Dermis blood vessel endothelial cell (primary cell): ENCODE results near the gene SERPINH1. TPM values are rescaled to one million over a fixed set of nuclear protein-coding genes. Genes with fewer than 3 reads are reported as not detected.
"Not testable (repeated sequence)": the region's sequence is repeated elsewhere in the genome, so short reads cannot be mapped to it uniquely, and the experiment has no call there.

Experiments
- DNase-seq: peaks from one replicate; pipeline ENCODE4 v3.0.0; 2010
- total RNA-seq: library from RNA; depleted of rRNA; stranded (reverse); fragments of >200 nt; gene quantifications from 2 replicates; pipeline ENCODE4 v1.2.3, GENCODE V29; 2014

Gene SERPINH1
- total RNA-seq, 1 donor from 2014 or later = 552 TPM

DNA sequence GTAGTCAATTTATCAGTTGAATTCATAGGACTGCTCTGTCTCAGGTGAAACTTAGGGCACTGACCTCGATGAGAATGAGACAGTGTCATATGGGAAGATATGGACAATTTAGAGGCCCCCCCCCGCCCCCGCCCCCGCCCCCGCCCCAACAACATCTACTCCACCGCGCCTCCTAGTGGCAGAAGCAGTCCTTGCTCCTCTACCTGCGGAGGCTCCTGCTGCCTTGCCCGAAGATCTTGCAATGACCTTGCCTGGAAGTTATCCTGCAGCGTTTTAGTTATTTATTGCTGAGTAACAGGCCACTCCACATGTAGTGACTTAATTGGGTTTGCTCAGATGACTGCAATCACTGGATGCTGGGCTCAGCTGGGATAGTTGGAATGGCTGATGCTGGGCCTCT lies 15.2 kb downstream of the SERPINH1 start:
- peak; percentile 59 for DNase-seq

DNA sequence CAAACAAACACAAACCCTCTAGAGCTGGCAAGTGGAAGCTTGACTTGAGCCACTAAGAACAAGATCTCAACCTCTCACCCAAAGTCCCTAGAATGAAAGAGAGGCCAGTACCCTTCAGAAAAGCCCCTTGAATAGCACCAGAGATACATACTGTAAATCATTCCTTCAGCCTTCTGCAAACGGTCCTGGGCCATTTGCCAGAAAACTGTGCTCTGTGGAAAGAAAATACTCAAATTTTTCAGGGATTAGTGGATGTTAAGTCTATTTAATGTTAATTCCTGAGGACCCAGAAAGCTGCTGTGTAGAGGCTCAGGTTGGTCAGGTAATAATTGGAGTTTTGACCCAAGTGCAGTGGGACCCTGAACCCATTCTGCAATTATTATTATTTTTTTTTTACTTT lies 16.9 kb downstream of the SERPINH1 start:
- no peak for DNase-seq

DNA sequence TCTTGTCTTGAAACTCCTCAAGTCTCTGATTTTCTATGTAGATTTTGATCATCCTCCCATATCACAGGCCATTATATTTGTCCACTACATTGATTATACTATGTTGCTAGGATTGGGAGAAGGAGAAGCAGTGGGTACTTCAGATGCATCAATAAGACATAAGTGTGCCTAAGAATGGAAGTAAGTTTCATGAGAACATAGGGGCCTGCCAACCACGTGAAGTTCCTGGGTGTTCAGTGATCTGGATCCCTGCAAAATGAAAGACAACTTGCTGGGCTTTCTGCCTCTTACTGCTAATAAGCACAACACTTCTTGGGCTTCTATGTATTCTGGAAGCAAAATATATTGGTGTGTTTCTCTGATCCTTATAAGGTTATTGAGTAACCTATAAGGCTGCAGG lies 17.8 kb downstream of the SERPINH1 start:
- DNase-seq = no peak

- peak; percentile 88 for DNase-seq
Measured at GRCh38 chr11:75582506-75582894, 20.4 kb downstream of the SERPINH1 start.

DNA sequence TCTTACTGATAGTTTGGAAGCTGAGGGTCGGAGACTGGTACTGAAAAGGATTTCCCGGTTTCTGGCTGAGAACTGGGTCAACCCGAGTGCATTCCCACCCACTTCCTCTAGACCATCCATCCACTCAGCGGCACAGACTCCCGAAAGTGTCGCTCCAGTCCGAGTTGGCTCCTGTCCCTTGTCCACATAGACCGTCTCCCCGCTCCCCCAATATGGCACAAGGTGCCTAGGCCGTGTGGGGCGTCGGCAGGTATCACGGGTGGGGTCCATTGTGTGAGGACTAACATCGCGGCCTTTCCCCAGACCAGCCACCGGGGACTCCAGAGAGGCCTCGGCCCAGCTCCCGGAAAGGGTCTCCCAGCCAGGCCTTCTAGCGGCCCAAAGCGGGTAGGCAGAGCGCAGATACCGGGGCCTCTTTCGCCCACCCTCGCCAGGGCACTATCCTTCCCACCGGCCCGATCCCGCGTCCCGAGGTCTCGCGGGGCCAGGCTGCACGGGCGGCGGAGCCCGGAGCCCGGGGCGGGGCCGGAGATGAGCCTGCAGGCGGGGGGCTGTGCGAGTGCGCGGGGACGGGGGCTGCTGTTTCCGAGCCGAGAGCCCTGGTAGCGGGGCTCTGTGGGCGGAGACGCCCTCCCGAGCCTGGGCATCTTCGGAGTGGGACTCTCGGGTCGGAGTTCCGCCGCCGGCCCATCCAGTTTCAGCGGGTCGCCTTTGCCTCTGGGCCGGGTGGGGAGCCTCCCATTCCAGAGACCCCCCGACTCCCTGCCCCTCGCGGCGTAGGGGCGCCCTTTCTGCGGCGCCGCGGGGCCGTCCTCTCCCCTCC lies 21.1 kb downstream of the SERPINH1 start:
- peak; percentile 84 for DNase-seq

- peak; percentile 74 for DNase-seq
Measured at GRCh38 chr11:75583718-75584658, 21.9 kb downstream of the SERPINH1 start.

DNA sequence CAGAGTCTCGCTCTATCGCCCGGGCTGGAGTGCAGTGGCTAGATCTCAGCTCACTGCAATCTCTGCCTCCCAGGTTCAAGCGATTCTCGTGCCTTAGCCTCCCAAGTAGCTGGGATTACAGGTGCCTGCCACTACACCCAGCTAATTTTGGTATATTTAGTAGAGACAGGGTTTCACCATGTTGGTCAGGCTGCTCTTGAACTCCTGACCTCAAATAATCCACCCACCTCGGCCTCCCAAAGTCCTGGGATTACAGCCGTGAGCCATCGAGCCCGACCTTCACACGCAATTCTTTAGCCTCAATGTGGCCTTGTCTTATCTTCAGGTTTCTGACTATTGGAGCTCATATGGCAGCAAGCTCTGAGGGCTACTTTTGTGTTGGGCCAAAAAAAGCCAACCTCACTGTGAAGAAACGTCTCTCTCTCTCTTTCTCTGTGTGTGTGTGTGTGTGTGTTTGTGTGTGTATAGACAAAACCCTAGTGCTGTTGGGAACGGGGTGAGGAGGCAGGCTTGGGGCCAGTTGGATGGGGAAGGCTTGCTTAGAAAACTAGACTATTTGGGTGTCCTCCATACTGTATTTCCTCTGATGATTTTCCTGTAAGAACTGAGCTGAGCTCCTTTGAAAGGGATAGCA lies 22.7 kb downstream of the SERPINH1 start:
- DNase-seq = not testable (repeated sequence)

DNA sequence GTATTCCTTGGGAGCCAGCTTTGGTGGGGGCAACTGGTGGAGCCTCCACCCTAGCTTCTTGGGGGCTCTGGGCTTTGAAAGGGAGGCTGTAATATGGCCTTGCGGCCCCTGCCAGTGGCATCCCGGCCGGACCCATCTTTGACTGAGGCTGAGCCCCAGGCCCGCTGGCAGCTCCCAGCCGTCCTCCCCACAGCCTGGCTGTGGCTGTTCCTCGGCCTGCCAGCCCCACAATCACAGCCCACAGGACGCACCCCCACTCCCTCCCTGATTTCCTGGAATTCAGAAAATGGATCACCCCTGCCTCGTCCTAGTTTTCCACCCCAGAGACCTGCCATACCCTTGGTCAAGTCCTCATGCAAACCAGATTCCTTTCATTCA lies 23.2 kb downstream of the SERPINH1 start:
- no peak for DNase-seq

- no peak for DNase-seq
Measured at GRCh38 chr11:75586395-75586794, 24.3 kb downstream of the SERPINH1 start.

- DNase-seq = no peak
Measured at GRCh38 chr11:75588051-75588481, 26.0 kb downstream of the SERPINH1 start.

GRCh38 chr11:75589051-75589450 lies 27.0 kb downstream of the SERPINH1 start:
- no peak for DNase-seq

GRCh38 chr11:75589933-75590332 lies 27.9 kb downstream of the SERPINH1 start:
- no peak for DNase-seq

- DNase-seq = no peak
Measured at GRCh38 chr11:75591371-75591770, 29.3 kb downstream of the SERPINH1 start.

GRCh38 chr11:75591966-75592365 lies 29.9 kb downstream of the SERPINH1 start:
- DNase-seq = no peak

DNA sequence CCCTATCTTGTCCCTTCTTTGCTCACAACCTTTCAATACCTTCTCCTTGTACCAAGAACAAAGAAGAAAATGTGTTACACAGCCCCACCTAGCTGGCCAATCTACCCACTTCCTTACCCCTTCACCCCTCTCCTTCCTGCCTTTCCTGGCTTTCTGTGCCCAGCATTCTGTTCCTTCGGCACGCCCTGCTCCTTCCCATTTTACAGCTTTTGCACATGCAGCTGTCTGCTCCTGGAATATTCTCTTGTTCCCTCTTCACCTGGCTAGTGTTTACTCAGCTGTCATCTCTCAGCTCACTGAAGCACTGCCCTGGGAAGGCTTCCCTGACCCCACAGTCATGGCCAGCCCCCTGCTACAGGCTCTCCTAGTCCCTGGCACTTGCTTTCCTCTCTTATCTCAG lies 30.7 kb downstream of the SERPINH1 start:
- DNase-seq = peak; percentile 19

DNA sequence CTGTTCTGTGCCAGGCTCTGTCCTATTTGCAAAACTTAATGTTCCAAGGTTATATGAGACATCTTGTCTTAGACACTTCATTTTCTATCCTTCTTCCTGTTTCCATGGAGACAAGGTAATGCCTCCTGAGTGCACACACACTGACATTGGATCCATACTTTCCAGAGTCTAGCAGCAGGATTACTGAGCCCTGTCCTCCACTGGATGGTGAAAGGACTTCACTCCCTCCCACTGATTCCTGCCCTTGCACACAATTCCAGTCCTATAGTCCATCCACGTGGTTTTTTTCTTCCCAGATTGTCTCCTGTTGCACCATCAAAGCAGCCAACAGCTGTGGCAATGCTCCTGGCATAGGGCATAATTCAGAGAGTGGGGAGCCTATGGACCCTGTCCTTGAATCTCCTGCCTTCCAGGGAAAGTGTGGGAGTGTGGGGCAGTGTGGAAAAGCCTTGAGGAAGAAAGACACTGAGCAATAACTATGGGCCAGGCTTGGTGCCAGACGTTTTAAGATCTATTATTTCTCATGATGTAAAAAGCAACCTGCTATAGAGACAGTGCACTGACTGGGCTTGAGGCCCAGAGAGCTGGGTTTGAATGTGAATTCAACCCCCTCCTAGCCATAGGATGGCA lies 31.3 kb downstream of the SERPINH1 start:
- no peak for DNase-seq

DNA sequence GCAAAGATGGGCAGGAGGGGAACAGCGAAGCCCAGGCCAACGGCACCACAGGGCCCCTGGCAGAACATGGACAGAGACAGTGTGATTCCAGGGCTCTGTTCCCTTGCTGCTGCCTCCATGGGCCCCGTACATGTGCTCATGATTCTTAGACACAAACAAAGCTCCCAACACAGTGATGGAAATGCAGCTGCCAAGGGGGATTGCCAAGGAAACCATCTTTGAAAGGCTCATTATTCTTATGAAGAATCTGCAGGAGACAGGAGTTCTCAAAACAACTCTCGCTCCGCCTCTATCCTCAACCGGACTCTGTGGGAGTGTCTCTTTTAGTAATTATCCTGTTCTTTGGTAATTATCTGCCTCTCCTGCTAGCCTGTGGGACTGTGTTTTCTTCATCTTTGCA lies 32.2 kb downstream of the SERPINH1 start:
- DNase-seq = no peak

DNA sequence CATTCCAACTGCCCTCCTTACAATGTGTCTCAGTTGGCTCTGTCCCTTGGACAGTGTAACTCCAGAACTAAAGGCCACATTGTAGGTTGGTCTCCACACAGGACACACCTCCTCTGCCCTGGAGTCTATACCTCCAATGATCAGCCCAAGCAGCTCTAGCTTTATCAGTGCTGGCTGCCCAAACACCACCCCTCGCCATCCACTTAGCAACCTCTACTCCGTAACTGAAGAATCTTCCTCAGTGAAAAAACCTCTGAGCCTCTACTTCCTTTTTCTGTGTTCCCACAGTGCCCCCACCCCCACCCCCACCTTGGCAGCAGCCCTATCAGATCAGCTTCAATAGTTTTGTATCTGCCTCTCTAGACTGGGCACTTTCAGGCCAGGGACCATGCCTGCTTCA lies 33.4 kb downstream of the SERPINH1 start:
- DNase-seq = no peak

DNA sequence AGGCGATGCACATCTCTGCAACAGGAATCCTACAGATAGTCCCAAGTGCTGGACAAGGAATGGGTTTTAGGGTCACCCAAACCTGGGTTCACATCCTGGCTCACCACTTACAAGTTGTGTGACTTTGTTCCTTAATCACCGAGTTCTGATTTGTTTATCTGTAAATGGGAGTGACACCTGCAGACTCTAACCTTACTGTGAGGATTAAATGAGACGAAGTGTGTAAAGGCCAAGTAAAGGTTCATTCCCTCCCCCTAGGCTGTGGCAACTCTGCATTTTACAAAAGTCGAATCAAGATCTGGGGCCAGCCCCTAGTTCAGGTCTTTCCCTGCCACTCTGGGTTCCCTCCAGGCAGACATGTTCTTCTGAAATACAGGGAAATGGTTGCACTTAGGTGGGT lies 34.9 kb downstream of the SERPINH1 start:
- no peak for DNase-seq

DNA sequence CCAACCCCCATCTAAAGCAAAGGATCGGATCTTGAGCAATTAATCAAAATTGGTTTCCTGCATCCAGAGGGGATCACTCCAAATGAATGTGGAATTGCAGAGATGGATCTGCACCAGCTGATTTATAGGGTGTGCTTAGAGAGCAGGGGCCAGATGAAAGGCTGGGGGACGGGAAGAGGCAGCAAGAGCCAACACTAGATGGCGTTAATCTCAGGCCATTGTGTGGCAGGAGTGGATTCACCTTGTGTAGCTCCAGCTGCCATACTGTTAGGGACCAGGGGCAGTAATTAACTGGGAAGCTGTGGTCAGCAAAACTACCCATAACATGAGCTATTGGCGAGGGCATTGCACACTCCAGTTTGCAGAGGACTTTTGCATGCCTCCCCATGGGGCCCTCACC lies 35.6 kb downstream of the SERPINH1 start:
- DNase-seq = peak; percentile 69

DNA sequence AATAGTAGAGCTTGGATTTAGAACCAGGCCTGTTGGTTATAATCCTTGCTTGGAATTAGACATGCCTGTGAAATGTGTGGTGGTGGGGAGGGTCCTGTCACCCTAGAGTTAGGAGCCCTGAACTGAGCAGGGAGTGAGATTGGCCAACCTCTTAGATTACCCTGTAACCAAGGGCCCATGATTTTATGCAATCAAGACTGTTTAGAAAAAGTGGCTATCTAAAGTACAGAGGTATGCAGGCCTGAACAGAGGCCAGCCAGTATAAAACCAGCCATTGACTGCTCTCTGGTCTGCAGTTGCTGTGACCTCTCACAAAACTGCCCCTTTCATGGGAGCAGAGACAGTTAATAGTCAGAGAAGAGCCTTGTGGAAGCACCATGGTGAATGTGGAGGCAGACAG lies 36.2 kb downstream of the SERPINH1 start:
- no peak for DNase-seq

DNA sequence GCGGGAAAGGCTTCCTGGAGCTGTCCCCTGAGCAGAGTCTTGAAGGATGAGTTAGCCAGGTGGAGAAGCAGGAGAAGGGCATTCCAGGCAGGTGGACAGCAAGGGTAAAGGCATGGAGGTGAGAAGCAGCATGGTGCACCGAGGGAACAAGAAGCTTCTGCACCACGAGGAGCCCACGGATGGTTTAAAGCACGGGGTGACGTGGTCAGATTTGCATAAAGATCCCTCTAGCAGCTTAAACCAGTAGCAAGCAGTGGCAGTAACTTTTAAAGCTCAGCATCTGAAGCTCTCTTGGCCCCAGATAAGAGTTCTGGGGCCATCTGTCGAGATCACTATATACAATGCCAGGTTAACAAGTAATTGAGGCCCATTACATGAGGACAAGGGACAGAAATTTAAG lies 36.8 kb downstream of the SERPINH1 start:
- no peak for DNase-seq

DNA sequence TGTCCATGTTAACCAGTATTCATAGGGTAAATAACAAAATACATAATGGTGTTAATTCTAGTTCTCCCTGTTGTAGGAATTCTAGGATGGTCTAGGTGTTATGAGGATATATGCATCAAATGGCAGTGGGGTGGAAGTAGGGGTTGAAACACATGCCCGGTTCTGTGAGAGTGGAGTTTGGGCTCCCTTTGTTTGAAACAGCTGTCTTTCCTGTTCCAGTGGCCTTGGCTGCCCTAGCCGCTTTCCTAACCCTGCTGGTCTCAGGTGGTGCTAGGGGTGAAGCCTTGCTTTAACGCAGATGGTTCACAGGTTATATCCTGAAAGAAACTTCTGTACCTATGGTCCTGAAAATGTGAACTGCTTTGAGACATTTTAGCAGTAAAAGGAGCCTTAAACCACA lies 38.3 kb downstream of the SERPINH1 start:
- peak; percentile 10 for DNase-seq
